HK-2 (cell line): ENCODE data around the gene DNASE1L3.

ENCODE experiments used
- DNase-seq: peaks from one replicate; pipeline ENCODE4 v3.0.0-alpha.2; 2018; ENCODE audit not compliant: unreplicated experiment

Gene DNASE1L3

DNA sequence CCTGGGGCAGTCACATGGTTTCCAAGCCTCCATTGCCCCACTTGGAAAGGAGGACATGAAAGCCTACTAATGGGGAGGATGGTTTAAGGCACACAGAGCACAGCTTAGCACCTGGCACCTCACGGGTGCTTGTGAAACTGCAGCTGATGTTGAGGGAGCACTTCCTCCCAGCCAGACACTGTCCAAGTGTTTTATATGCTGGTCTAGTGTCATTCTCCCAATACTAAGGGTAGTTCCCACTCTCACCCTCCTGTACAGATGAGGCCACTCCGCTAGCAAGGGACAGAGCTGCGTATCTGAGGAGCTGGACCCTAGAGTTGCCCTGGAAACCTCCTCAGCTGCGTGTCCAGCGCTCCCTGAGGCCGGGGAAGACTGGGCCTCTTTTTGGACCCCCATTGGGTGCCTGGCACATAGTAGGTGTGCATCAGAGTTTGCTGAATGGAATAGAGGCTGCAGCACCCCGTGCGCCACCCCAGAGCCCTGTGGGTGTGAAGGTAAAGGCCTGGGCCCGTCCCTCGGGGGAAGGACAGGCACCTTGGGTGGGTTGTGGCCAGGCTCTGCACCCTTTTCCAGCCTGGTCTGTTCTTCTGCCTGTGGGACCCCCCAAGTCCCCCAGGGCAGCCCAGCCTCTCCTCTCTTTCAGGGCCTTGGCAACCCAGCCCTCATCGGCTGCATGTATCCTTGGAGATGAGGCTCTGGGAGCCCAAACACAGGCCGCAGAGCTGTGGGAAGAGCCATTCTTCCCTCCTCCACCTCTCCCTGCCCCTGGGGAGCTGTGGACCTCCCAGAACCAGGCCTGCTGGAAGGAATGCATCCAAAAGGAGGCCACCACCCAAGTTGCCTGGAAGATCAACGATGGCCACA is 31.3 kb downstream of the DNASE1L3 start:
- DNase-seq, result no peak

DNA sequence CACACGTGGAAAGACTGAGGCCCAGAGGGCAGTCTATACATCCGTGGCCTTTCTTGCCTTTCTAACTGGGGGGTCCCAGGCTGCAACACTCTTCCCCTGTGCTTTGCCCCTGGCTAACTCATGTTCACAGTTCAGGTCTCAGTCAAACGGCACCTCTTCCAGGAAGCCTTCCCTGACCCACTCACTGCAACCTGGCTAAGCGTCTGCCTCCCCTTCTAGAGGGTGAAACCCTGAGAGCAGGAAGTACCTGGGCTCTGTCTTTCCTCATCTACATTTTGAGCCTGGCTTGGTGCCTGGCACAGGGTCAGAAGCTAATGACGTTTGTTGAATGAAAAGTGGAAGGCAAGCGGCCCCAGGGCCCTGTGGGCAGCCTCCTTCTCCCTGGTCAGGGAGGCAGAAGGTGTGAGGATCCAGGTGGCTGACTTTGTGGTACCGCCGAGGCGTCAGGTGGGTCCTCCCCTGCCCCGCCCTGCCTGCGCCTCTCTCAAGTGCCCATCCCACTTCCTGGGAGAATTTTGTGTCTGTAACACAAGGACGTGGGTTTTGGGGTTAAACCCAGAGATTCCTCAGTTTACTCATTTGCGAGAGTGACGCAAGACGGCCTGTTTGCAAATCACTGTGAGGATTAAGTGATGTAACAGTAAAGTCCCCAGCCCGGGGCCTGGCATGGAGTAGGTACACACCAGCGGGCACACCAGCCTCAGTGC is 32.1 kb downstream of the DNASE1L3 start:
- DNase-seq, result no peak

GRCh38 chr3:58177747-58178527 is 32.8 kb downstream of the DNASE1L3 start:
- peak; percentile 77 for DNase-seq

DNA sequence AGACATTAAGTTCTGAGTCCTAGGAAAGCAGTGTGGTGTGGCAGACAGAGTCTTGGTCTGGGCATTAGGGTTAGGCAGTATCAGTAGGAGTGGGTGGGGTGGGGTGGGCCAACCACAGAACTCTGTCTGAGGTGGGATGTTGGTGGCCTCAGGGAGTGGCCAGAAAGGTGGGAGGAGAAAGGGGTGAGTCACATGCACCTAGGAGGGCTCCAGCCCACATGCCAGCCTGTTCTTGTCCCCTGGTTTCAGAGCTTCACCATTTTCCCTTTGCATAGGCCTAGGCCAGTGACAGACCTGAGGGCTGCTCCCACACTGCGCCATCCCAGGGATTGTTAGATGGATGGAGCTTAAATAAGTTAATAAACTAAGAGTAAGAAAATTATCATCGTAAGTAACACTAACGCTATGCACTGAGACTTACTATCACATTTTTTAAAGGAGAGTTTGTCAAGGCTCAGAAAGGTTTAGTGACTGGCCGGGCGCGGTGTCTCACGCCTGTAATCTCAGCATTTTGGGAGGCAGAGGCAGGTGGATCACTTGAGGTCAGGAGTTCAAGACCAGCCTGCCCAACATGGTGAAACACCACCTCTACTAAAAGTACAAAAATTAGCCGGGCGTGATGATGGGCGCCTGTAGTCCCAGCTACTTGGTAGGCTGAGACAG is 33.8 kb downstream of the DNASE1L3 start:
- DNase-seq, result no peak

- no peak for DNase-seq
Observed at GRCh38 chr3:58176185-58176530, 34.6 kb downstream of the DNASE1L3 start.

DNA sequence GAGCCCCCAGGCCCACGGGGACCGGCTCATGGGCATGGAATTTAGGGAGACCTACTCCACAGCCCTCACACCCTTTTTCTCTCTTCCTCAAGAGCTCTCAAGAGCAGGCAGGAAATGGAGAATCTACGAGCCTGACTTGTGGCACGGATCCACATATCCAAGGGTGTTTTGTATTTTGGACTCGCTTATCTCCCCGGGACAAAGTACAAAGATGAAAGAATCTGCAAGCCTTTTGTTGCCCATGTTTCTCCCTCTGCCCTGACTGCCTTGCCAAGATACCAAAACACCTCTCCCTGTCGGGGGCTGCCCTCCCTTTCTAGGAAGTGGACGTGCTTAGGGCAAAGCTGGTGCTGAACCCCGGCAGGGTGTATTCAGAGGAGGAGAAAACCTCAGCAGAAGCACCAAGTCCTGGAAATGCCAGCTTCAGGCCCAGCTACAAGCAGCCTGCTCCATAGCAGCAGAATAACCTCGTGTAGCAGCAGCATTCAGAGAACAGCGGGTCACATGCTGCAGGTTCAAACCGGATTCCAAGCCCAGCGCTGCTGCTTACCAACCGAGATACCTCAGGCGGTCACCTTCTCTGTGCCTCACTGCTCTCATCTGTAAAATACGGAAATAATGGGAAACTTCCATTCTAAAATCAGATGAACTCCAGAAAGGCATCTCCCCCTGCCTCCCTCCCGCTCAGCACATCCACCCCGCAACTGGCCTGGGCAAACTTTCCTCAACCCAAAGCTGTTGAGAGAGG is 35.2 kb downstream of the DNASE1L3 start:
- DNase-seq, result no peak

GRCh38 chr3:58175187-58175436 is 35.7 kb downstream of the DNASE1L3 start:
- no peak for DNase-seq

DNA sequence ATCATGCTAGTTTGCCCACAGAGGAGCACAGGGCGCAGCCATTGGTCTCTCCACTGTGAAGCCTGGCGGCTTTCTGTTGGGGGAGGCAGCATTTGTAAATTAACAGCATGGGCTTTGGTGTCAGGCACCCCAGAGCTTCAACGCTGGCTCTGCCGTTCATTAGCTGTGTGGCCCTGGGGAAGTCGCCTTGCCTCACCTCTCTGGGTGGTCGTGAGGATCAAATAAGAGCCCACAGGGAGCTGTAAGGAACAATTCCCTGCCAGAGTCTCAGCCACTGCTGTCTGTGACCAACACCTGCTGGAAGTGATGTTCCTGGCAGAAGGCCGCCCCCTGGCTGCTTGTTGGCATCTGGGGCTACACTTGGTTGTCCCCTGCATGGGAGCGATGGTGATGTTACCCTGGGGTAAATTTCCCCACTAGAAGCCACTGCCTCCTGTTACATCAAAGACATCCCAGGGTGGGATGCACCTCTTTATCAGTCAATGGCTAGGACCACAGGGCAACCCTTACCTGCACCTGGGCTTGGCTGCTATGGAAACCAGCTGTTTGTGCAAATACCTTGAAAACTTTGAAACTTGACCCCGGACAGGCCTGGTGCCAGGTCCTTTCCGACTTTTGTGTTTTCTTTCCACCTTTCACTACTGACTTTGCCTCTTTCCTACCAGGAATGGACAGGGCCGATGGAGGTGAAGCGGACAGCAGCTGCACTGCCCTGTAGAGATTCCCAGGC is 36.9 kb downstream of the DNASE1L3 start:
- no peak for DNase-seq

- no peak for DNase-seq
Observed at GRCh38 chr3:58173029-58173668, 37.6 kb downstream of the DNASE1L3 start.

DNA sequence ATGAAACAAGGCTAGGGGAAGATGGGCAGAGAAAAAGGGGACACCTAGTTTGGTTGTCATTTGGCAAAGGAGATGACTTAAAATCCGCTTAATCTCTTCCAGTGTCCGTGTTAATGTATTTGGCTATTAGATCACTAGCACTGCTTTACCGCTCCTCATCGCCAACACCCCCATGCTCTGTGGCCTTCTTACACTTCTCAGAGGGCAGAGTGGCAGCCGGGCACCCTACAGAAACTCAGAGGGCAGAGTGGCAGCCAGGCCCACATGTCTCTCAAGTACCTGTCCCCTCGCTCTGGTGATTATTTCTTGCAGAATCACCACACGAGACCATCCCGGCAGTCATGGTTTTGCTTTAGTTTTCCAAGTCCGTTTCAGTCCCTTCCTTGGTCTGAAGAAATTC is 39.6 kb downstream of the DNASE1L3 start:
- no peak for DNase-seq

DNA sequence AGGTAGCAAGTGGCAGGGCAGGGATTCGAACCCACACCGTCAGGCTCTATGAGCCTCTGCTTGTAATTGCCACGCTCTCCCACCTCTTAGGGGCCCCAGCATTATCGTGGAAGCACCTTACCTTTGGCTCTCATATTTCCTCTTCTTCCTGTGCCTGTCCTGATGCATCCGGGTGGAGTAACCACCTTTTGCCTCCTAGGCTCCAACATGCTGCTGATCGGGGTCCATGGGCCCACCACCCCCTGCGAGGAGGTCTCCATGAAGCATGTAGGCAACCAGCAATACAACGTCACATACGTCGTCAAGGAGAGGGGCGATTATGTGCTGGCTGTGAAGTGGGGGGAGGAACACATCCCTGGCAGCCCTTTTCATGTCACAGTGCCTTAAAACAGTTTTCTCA is 40.4 kb downstream of the DNASE1L3 start:
- no peak for DNase-seq

DNA sequence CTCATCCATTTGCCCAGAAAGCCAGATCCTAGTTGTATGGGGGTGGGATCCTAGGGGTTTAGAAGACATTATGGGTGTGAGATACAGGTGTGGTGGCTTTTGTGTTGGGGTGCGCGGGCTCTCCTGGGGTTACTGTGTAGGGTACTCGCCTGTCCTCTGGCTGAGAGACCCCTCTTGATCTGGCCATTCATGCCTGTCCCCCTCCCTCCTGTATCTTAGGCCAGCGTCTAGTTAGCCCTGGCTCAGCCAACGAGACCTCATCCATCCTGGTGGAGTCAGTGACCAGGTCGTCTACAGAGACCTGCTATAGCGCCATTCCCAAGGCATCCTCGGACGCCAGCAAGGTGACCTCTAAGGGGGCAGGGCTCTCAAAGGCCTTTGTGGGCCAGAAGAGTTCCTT is 41.4 kb downstream of the DNASE1L3 start:
- no peak for DNase-seq

DNA sequence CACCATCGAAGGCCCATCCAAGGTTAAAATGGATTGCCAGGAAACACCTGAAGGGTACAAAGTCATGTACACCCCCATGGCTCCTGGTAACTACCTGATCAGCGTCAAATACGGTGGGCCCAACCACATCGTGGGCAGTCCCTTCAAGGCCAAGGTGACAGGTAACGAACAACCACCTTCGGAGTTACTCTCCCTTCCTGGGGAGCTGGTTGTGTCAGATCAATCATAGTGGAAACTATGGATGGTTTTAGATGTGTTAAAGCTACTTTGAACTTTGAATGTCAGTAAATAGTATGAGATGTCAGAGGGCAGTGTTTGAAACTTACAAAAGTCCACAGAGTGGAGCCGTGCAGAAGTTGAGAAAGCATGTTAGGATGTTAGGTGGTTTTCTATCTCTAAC is 42.3 kb downstream of the DNASE1L3 start:
- DNase-seq, result no peak

- DNase-seq, result peak; percentile 51
Observed at GRCh38 chr3:58167431-58168351, 43.1 kb downstream of the DNASE1L3 start.

GRCh38 chr3:58164906-58165821 is 45.6 kb downstream of the DNASE1L3 start:
- no peak for DNase-seq

GRCh38 chr3:58164199-58164879 is 46.4 kb downstream of the DNASE1L3 start:
- no peak for DNase-seq

DNA sequence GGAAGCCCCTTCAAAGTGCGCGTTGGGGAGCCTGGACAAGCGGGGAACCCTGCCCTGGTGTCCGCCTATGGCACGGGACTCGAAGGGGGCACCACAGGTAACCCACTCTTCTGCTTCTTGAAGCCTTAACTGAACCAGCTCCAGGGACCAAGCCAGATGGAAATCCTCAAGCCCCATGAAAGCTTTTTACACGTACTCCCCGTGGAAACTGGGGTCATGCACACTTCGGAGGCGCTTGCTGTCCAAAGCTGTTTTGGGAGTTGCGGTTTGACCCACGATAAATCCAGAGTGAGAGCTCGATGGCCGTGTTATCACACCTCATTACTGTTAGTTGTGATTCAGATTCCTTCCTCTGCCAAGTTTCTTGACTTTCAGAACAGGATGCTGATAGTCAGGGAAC is 47.5 kb downstream of the DNASE1L3 start:
- DNase-seq, result no peak
